Keratinocyte (primary cell): ENCODE data around the gene SERPINB1. TPM values are rescaled to one million over a fixed set of nuclear protein-coding genes. Genes with fewer than 3 reads are reported as not detected.

Experiments
- DNase-seq: peaks from one replicate; pipeline ENCODE4 v3.0.0-alpha.2; 2011; ENCODE audit warnings: low read depth, missing footprints, low spot score
- FAIRE-seq: peaks from 2 replicates; lab custom pipeline; 2011; peaks lifted over from hg19 to GRCh38; lab: Jason Lieb, UNC
- H2AFZ ChIP-seq: 2 replicates; pipeline ENCODE4 v1.6.0; 2012; ENCODE audit warnings: low read length, control low read depth, inconsistent platforms; ENCODE audit not compliant: control insufficient read depth
- H3K27ac ChIP-seq: 2 replicates; pipeline ENCODE4 v1.5.1; 2011; ENCODE audit warnings: low read length; ENCODE audit not compliant: control insufficient read depth, insufficient read depth
- H3K27me3 ChIP-seq: 3 replicates; pipeline ENCODE4 v1.6.0; 2011; ENCODE audit warnings: low read length; ENCODE audit not compliant: control insufficient read depth, insufficient read depth; ENCODE audit errors: extremely low read depth
- H3K36me3 ChIP-seq, 2 experiments: 2 replicates in 1 of 2; 3 replicates in 1 of 2; pipeline ENCODE4 v1.5.1; 2011; ENCODE audit warnings: low read length in 2 of 2, mild to moderate bottlenecking in 1 of 2; ENCODE audit not compliant: control insufficient read depth in 2 of 2, insufficient read depth in 2 of 2; ENCODE audit errors: extremely low read depth in 1 of 2
- H3K4me1 ChIP-seq: 3 replicates; pipeline ENCODE4 v1.5.1; 2011; ENCODE audit warnings: low read length; ENCODE audit not compliant: control insufficient read depth, insufficient read depth; ENCODE audit errors: extremely low read depth
- H3K4me2 ChIP-seq: 3 replicates; pipeline ENCODE4 v1.6.0; 2011; ENCODE audit warnings: low read depth, low read length; ENCODE audit not compliant: control insufficient read depth, insufficient read depth; ENCODE audit errors: extremely low read depth
- H3K4me3 ChIP-seq, 3 experiments: fragments of 200-600 bp in 1 of 3; sonication (generic) in 1 of 3; 2 replicates in 2 of 3; 3 replicates in 1 of 3; pipeline ENCODE4 v1.5.1; 2011 to 2016; ENCODE audit warnings: low read length in 3 of 3, mild to moderate bottlenecking in 3 of 3, control low read depth in 2 of 3, inconsistent platforms in 1 of 3, low read depth in 1 of 3, mixed read lengths in 1 of 3, mixed run types in 1 of 3, moderate library complexity in 1 of 3; ENCODE audit not compliant: control insufficient read depth in 2 of 3, insufficient read depth in 2 of 3; ENCODE audit errors: extremely low read depth in 1 of 3
- H3K79me2 ChIP-seq: 2 replicates; pipeline ENCODE4 v1.6.0; 2012; ENCODE audit warnings: low read length; ENCODE audit not compliant: control insufficient read depth, insufficient read depth
- H3K9ac ChIP-seq: 3 replicates; pipeline ENCODE4 v1.6.0; 2011; ENCODE audit warnings: low read length; ENCODE audit not compliant: control insufficient read depth, insufficient read depth; ENCODE audit errors: extremely low read depth
- H3K9me1 ChIP-seq: 3 replicates; pipeline ENCODE4 v1.6.0; 2011; ENCODE audit warnings: low read length; ENCODE audit not compliant: control insufficient read depth, insufficient read depth; ENCODE audit errors: extremely low read depth
- H3K9me3 ChIP-seq: 2 replicates; pipeline ENCODE4 v1.5.1; 2012; ENCODE audit warnings: low read depth, low read length; ENCODE audit not compliant: control insufficient read depth
- H4K20me1 ChIP-seq: 3 replicates; pipeline ENCODE4 v1.6.0; 2011; ENCODE audit warnings: low read length; ENCODE audit not compliant: control insufficient read depth, insufficient read depth; ENCODE audit errors: extremely low read depth
- EZH2 ChIP-seq: IDR thresholded peaks from one replicate; pipeline ENCODE4 v1.6.1; 2012; ENCODE audit warnings: inconsistent platforms, mild to moderate bottlenecking, low read length, moderate library complexity
- dilution Hi-C: fragments of 300-500 bp; cut with MboI; formaldehyde crosslinking; loops from one replicate; pipeline ENCODE4 v1.7.0; 2020; ENCODE audit warnings: low sequenced_read_pairs; ENCODE audit not compliant: extremely low pct_ligation_motif_present
- polyA plus RNA-seq, 5 experiments: library from polyadenylated mRNA; depleted of rRNA in 3 of 5; stranded (reverse) in 3 of 5; stranded (forward) in 1 of 5; unstranded in 1 of 5; fragments of >200 nt; gene quantifications; 1 replicate in 1 of 5; 2 replicates in 3 of 5; 3 replicates in 1 of 5; pipeline versions ENCODE4 v1.2.1 to v1.2.3, GENCODE V29; 2011 to 2012; ENCODE audit warnings: missing spikeins in 2 of 5, low read depth in 1 of 5, low replicate concordance in 1 of 5
- TF ChIP-seq, protein P1 (sequence below), 3 experiments: IDR thresholded peaks in 1 of 3; conservative IDR thresholded peaks in 1 of 3; optimal IDR thresholded peaks in 1 of 3; 2 replicates in 2 of 3; 3 replicates in 1 of 3; pipeline versions ENCODE3 to v1.5.1; 2011; ENCODE audit warnings: low read length in 3 of 3, mild to moderate bottlenecking in 3 of 3, moderate library complexity in 2 of 3, control low read depth in 1 of 3, inconsistent platforms in 1 of 3; ENCODE audit not compliant: insufficient read depth in 2 of 3; ENCODE audit errors: extremely low read depth in 1 of 3

The SERPINB1 gene
- polyA plus RNA-seq, 1 donor (not counting 4 experiments of a cell fraction or from before 2014, with no cell fraction given) = 71.9 TPM

DNA sequence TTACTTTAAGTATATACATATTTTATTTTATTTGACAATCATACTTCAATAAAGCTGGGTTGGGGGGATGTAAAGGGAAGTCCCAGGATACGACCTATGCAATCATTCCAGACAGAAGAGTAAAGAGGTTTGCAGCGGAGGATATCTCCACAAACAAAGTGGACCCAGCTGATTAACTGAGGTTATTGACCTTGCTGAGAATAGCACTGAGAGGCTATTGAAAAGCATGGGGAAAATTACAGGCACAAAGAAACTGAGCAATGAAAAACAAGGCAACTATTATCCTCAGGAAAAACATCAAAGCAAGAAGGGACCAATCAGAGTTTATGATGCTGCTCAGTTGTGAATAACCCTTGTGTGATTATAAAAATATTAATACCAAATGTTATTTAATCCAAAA is 32.6 kb downstream of the SERPINB1 start:
- TF ChIP-seq, protein P1, sequence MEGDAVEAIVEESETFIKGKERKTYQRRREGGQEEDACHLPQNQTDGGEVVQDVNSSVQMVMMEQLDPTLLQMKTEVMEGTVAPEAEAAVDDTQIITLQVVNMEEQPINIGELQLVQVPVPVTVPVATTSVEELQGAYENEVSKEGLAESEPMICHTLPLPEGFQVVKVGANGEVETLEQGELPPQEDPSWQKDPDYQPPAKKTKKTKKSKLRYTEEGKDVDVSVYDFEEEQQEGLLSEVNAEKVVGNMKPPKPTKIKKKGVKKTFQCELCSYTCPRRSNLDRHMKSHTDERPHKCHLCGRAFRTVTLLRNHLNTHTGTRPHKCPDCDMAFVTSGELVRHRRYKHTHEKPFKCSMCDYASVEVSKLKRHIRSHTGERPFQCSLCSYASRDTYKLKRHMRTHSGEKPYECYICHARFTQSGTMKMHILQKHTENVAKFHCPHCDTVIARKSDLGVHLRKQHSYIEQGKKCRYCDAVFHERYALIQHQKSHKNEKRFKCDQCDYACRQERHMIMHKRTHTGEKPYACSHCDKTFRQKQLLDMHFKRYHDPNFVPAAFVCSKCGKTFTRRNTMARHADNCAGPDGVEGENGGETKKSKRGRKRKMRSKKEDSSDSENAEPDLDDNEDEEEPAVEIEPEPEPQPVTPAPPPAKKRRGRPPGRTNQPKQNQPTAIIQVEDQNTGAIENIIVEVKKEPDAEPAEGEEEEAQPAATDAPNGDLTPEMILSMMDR (optimal IDR thresholded peaks at IDR 0.05 in 1 of 3, IDR thresholded peaks at IDR 0.05 in 1 of 3, conservative IDR thresholded peaks at IDR 0.05 in 1 of 3; ENCODE audit: extremely low read depth in 1 of 3, insufficient read depth in 2 of 3, low read length in 3 of 3) = no peak
- TF ChIP-seq EZH2 = no peak
- Histone ChIP-seq H4K20me1 (no peaks in the 10 kb centered on the region), H3K79me2 (no peaks in the 10 kb centered on the region), H3K4me1 (peaks cover 34% of the 10 kb centered on the region), H3K27ac (peak overlapping the region; percentile 98), H3K4me2 (no peak overlapping the region), H3K9ac (peak overlapping the region; percentile 81), H3K4me3 (no peak overlapping the region), H3K27me3 (no peaks in the 10 kb centered on the region), H3K9me1 (no peaks in the 10 kb centered on the region), H3K36me3 (no peaks in the 10 kb centered on the region), H2AFZ (no peak overlapping the region), H3K9me3 (no peaks in the 10 kb centered on the region)
- DNase-seq = no peak
- dilution Hi-C loops = no loop called here
- FAIRE-seq = no peak

DNA sequence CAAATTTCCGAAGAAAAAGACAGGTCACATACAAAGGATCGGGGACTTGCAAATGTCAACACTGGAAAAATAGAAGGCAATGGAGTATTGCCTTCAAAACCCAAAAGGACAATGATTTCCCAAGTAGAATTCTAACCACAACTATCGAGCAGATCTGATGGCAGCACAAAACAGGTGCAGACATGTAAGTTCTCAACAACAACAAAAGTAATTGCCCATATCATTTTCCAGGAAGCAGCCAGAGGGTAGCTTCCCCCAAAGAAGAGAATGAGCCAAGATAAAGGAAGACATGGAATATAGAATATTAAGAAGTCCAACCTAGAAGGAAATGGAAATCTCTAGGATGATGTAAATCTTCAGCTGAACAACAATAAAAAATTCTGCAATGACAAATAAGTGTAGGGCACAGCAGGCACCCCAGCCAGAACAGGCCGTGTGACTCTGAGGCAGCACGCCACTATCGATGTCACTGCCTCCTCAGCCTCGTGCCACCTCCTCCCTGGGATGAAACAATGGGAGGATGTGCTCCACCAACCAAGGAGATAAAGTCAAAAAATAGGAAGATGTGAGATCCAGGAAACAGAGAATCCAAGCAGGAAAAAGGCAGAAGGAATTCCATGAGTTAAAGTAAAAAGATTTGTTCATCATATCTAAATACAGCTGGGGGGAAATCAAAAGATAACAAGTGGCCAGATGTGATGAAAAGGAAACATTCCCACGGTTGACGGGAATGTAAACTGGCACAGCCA is 34.1 kb downstream of the SERPINB1 start:
- FAIRE-seq = peak; percentile 76
- Histone ChIP-seq H3K27me3 (no peaks in the 10 kb centered on the region), H3K9me3 (no peaks in the 10 kb centered on the region), H3K9ac (no peak overlapping the region), H3K27ac (peak overlapping the region; percentile 43), H3K9me1 (no peaks in the 10 kb centered on the region), H3K4me1 (peaks cover 34% of the 10 kb centered on the region), H3K79me2 (no peaks in the 10 kb centered on the region), H2AFZ (no peak overlapping the region), H4K20me1 (no peaks in the 10 kb centered on the region), H3K4me2 (no peak overlapping the region), H3K4me3 (no peak overlapping the region), H3K36me3 (no peaks in the 10 kb centered on the region)
- dilution Hi-C loops = no loop called here
- TF ChIP-seq, protein P1 (optimal IDR thresholded peaks at IDR 0.05 in 1 of 3, IDR thresholded peaks at IDR 0.05 in 1 of 3, conservative IDR thresholded peaks at IDR 0.05 in 1 of 3; ENCODE audit: extremely low read depth in 1 of 3, insufficient read depth in 2 of 3, low read length in 3 of 3) = no peak
- TF ChIP-seq EZH2 = no peak
- no peak for DNase-seq
